ENCODE data around the gene RGPD4. TPM values are rescaled to one million over a fixed set of nuclear protein-coding genes. Genes with fewer than 3 reads are reported as not detected.

Gene RGPD4
- total and polyA plus RNA-seq, 2 of the 8 experiments (the other 6 are each of a cell fraction or from before 2014, with no cell fraction given), result not detected

DNA sequence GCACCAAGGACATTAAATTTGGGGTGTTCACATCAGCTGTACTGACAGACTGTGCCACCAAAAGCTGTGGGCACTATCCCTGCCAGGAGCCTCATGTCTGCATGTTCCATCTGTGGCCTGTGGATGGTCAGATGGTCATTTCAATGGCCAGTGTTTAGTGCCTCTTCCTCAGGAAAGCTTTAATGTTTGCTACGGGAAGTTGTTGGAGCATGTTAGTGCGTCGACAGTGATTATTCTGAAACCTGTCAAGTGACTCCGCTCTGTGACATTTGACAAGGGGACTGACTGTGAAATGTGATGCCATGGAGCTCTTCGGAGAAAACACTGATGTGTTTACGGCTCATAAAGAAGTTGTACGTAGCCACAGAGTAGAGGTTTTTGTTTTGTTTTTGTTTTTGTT, 18.7 kb upstream of the RGPD4 start:
- no peak overlapping the region for H3K4ac ChIP-seq (replicated peaks; ENCODE audit: insufficient read length, low read depth, low read length)
- CTCF ChIA-PET (ENCODE audit: partially characterized antibody), result interaction anchor here (1.1 kb wide), 1 partner anchor 15 kb away, joined by 3 read pairs; no protein-coding TSS in a partner anchor
- TF ChIP-seq, protein P1, sequence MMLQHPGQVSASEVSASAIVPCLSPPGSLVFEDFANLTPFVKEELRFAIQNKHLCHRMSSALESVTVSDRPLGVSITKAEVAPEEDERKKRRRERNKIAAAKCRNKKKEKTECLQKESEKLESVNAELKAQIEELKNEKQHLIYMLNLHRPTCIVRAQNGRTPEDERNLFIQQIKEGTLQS (IDR thresholded peaks at IDR 0.05; ENCODE audit: insufficient read depth, low read depth, low read length), result no peak
- TF ChIP-seq CHD2 (IDR thresholded peaks at IDR 0.05; ENCODE audit: low read length), result no peak

More for the DNA sequence above, 18.7 kb upstream of the RGPD4 start:
- Histone ChIP-seq H3K23ac (ENCODE audit: insufficient read length) (no peak overlapping the region), H3K18ac (ENCODE audit: extremely low read depth, low read length) (no peak overlapping the region), H4K91ac (replicated peaks; ENCODE audit: insufficient read length, low read length) (no peak overlapping the region), H3K27me3 (replicated peaks in 1 of 4; ENCODE audit: control insufficient read depth in 3 of 4, extremely low read depth in 1 of 4, insufficient read depth in 3 of 4, low read length in 3 of 4) (no peaks in the 10 kb centered on the region), H3K4me3 (ENCODE audit: extremely low read depth in 1 of 4, insufficient read depth in 2 of 4, low read depth in 3 of 4, low read length in 4 of 4) (no peak overlapping the region), H3K27ac (ENCODE audit: low read depth, low read length) (no peak overlapping the region), H2AK5ac (ENCODE audit: low read depth, low read length) (no peak overlapping the region), H2BK15ac (ENCODE audit: low read length) (no peak overlapping the region), H3K9me3 (ENCODE audit: insufficient read depth in 2 of 2, low read depth in 1 of 2, low read length in 1 of 2) (peaks cover 0 to 5% of the 10 kb centered on the region in 2 experiments; a peak in 2 of 4 replicates), H4K8ac (ENCODE audit: extremely low read depth, insufficient read depth, low read length) (no peak overlapping the region), H3K9ac (replicated peaks in 1 of 4; ENCODE audit: extremely low read depth in 1 of 4, low read depth in 3 of 4, low read length in 3 of 4) (no peak overlapping the region), H2AFZ (ENCODE audit: low read length) (no peak overlapping the region), H3K4me2 (ENCODE audit: insufficient read depth in 1 of 2, low read depth in 2 of 2, low read length in 2 of 2) (no peak overlapping the region), H3K14ac (ENCODE audit: insufficient read length) (no peak overlapping the region), H2BK12ac (ENCODE audit: low read depth, low read length) (no peak overlapping the region), H3K79me2 (ENCODE audit: control insufficient read depth in 1 of 2, insufficient read depth in 2 of 2, low read length in 2 of 2) (no peaks in the 10 kb centered on the region), H3K79me1 (ENCODE audit: low read depth, low read length) (no peaks in the 10 kb centered on the region), H2BK120ac (replicated peaks; ENCODE audit: low read depth, low read length) (no peak overlapping the region), H3K4me1 (replicated peaks in 1 of 4; ENCODE audit: control insufficient read depth in 3 of 4, insufficient read depth in 4 of 4, low read length in 3 of 4) (peaks cover 0 to 9% (median 1%) of the 10 kb centered on the region in 4 experiments; a peak in 3 of 7 replicates), H3K36me3 (ENCODE audit: control insufficient read depth in 2 of 4, insufficient read depth in 4 of 4, low read length in 3 of 4) (no peaks in the 10 kb centered on the region), H2BK20ac (ENCODE audit: low read length) (no peak overlapping the region), H3K23me2 (ENCODE audit: low read depth, low read length) (no peaks in the 10 kb centered on the region), H3K56ac (replicated peaks; ENCODE audit: insufficient read length, low read depth, low read length) (no peak overlapping the region), H2BK5ac (ENCODE audit: low read depth, low read length) (no peak overlapping the region), H4K20me1 (replicated peaks in 1 of 2; ENCODE audit: control insufficient read depth in 1 of 2, insufficient read depth in 2 of 2, low read length in 2 of 2) (no peaks in the 10 kb centered on the region), H4K5ac (ENCODE audit: insufficient read length, low read depth, low read length) (no peak overlapping the region)
- DNase-seq (ENCODE audit: low read depth in 1 of 2, low spot score in 2 of 2) (no peak), FAIRE-seq (no peak)
- 99% methylated on average over 7 of the region's 7 CpGs; no CpG with 5 or more reads in 1 of the 2 experiments for WGBS, 2 experiments (ENCODE audit: extremely low coverage in 1 of 2, insufficient coverage in 1 of 2, insufficient read length in 1 of 2, insufficient replicate concordance in 2 of 2, low coverage in 1 of 2, low lambda C conversion rate in 2 of 2, missing lambda C conversion rate in 1 of 2)
- POLR2A ChIA-PET (ENCODE audit: partially characterized antibody), result no interaction called here
